GM12873 (cell line): Measurements from ENCODE around the gene CCDC28B.

ENCODE experiments used
- TF ChIP-seq, protein P1 (sequence below): IDR thresholded peaks from 2 replicates; pipeline ENCODE4 v1.5.1; 2012; ENCODE audit warnings: low read depth, mild to moderate bottlenecking, moderate library complexity, low read length, control low read depth; ENCODE audit not compliant: insufficient read depth; ENCODE audit errors: missing control alignments

CCDC28B gene

DNA sequence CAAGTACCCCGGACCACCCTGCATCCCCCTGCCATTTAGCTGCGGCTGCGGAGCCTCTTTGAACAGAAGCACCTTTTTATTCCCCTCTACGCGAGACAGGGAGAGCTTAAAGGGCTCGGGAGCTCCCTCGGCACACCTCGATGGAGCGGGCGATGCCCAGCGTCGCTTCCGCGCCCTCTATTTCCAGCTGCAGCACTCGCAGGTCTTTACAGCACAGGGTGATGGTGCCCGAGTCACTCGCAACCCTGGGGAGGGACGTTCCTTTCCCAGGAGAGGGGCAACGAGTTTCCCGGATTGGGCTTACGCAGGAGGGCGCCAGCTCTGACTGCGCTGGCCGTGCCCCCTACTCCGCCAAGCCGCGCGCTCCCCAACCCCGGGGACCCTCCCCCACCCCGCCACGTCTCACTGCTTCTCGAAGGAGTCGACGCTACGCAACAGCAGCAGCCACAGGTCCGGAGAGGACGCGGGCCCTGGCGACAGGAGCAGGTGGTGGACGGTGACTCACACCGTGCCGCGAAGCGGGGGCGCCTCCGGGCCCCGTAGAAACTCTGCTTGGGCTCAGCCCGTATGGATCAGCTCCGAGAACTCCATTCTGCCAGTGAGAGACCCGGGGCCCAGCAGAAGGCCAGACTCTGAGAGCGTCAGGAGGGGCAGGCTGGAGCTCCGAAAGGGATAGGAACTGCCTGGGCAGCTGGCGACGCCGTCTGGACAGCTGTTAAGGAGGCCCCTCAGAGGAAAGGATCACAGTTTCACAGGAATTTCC lies 40.8 kb downstream of the CCDC28B start:
- TF ChIP-seq, protein P1, sequence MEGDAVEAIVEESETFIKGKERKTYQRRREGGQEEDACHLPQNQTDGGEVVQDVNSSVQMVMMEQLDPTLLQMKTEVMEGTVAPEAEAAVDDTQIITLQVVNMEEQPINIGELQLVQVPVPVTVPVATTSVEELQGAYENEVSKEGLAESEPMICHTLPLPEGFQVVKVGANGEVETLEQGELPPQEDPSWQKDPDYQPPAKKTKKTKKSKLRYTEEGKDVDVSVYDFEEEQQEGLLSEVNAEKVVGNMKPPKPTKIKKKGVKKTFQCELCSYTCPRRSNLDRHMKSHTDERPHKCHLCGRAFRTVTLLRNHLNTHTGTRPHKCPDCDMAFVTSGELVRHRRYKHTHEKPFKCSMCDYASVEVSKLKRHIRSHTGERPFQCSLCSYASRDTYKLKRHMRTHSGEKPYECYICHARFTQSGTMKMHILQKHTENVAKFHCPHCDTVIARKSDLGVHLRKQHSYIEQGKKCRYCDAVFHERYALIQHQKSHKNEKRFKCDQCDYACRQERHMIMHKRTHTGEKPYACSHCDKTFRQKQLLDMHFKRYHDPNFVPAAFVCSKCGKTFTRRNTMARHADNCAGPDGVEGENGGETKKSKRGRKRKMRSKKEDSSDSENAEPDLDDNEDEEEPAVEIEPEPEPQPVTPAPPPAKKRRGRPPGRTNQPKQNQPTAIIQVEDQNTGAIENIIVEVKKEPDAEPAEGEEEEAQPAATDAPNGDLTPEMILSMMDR: no peak

DNA sequence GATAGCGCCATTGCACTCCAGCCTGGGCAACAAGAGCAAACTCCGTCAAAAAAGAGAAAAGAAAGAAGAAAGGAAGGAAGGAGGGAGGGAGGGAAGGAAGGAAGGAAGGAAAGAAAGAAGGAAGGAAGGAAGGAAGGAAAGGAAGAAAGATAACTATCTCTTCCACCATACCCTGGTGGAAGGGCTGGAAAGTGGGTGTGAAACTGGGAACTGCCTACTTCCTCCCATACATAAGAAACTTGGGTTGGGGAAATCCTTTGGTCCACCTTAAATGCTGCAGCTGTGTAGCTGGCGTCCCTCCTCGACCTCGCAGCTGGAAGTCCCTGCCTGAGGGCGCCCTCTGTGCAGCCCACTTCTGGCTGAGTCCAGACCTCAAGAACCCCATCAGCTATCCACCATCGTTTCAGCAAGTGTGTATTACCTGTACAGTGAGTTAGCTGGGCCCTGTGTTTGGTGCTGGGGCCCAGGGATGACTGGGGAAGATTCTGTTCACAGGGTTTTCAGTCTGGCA lies 42.0 kb downstream of the CCDC28B start:
- TF ChIP-seq, protein P1: no peak

DNA sequence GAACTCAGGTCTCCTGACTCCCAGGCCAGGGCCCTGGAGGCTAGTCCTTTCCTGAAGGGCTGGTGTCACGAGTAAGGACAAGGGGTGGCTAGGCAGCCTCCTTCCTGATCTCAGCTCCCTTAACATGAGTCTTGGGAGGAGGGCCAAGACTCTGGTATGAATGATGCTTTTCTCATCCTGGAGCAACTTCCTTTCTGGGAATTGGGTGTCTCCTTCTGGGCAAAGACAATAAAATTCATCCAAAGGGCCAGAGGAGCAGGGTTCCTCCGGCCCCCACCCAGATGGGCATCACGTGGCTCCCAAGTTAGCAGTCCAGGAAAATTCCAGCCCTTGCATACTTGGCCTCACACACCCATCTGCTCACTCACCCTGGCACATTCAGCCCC lies 46.5 kb downstream of the CCDC28B start, which contains the start of gene FAM167B:
FAM167B (plus strand) TSS at position 335 of the 386 bp plus-strand sequence. CDS start 200 bp downstream, outside the sequence.
- TF ChIP-seq, protein P1: no peak

DNA sequence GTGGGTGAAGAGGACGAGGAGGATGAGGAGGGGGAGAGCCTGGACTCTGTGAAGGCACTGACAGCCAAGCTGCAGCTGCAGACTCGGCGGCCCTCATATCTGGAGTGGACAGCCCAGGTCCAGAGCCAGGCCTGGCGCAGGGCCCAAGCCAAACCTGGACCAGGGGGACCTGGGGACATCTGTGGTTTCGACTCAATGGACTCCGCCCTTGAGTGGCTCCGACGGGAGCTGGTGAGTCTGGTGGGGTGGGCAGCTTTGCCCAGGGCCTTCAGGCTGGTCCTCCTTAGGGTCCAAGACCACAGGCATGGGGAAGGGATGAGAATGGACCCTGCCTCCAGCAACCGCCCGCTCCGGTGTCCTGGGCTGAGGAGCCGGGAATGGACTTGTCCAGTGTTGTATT lies 47.1 kb downstream of the CCDC28B start:
- TF ChIP-seq, protein P1: no peak

DNA sequence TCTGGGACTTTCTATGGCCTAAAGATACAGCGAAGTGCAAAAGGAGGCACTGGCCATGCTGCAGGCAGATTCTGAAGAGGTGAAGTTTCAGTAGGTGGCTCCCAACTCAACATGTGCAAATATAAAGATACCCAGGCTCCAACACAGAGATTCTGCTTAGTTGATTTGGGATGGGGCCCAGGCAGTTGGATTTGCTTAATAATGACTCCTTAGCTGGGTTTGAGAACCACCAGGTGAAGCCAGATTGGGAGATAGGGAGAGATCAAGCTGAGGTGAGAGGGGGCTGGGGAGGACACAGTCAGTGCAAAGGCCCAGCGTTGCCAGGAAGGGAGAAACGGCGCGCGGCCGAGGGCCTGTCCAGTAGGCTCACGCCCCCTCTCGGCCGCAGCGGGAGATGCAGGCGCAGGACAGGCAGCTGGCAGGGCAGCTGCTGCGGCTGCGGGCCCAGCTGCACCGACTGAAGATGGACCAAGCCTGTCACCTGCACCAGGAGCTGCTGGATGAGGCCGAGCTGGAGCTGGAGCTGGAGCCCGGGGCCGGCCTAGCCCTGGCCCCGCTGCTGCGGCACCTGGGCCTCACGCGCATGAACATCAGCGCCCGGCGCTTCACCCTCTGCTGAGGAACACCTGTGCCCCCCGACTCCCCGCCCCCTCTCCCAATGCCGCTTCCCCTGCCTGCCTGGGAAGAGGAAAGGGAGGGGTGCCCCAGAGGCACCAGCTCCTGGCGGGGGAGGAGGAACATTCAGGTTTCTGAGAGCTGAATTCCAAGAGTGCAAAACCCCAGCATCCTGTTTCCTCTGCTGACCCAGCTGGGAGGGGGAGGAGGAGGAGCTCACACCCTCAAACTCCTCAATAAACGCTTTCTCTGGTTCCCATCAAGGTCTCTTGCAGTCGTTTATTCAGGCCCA lies 47.8 kb downstream of the CCDC28B start:
- TF ChIP-seq, protein P1: peak; percentile 97

DNA sequence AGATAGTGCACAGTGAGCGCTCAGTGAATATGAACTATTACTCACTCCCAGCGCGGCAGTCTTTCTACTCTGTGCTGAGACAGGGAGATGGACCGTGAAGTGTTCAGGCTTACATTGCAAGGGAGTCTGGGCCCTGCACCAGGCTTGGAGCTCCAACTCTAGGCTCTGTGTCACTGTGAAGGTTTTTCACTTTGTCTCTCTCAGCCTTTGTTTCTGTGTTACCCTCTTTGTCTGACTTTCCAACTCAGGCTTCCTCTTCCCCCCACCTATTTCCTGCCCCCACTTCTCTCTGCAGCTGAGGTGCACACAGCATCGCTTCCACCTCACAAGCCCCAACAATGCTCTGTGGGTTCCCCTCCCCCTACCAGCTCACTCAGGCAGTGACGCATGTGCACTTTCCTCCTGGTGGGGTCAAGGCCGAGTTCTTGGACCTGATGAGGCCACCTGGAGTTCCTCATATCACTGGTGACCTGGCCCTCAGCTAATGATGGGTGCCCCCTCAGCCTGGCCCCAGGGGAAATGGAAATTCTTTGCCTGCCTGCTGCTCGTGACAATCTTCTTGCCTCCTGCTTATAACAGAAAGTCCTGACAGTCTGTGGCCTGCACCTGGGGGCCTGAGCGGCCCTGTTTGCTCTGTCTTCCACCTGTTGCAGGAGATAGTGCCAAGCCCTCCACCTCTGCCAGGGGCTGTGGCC lies 49.6 kb downstream of the CCDC28B start:
- TF ChIP-seq, protein P1: no peak
